ENCODE data around the gene PATE4.

GRCh38 chr11:125802387-125802786 lies 30.7 kb upstream of the PATE4 start:
- TF ChIP-seq, protein P1, sequence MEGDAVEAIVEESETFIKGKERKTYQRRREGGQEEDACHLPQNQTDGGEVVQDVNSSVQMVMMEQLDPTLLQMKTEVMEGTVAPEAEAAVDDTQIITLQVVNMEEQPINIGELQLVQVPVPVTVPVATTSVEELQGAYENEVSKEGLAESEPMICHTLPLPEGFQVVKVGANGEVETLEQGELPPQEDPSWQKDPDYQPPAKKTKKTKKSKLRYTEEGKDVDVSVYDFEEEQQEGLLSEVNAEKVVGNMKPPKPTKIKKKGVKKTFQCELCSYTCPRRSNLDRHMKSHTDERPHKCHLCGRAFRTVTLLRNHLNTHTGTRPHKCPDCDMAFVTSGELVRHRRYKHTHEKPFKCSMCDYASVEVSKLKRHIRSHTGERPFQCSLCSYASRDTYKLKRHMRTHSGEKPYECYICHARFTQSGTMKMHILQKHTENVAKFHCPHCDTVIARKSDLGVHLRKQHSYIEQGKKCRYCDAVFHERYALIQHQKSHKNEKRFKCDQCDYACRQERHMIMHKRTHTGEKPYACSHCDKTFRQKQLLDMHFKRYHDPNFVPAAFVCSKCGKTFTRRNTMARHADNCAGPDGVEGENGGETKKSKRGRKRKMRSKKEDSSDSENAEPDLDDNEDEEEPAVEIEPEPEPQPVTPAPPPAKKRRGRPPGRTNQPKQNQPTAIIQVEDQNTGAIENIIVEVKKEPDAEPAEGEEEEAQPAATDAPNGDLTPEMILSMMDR (conservative IDR thresholded peaks at IDR 0.05 in 1 of 2, IDR thresholded peaks at IDR 0.05 in 1 of 2; ENCODE audit: low read depth in 1 of 2, low read length in 2 of 2), result no peak
- no peak for TF ChIP-seq EZH2 (IDR thresholded peaks at IDR 0.05; ENCODE audit: low read length, missing control alignments)
